GM10847 (cell line): Measurements from ENCODE around the gene CCDC88C.

Experiments
- POLR2A ChIP-seq: IDR thresholded peaks from 2 replicates; pipeline ENCODE4 v1.6.1; 2011; ENCODE audit not compliant: insufficient read length; ENCODE audit errors: extremely low read depth

The CCDC88C gene

GRCh38 chr14:91351512-91351862 lies 66.1 kb downstream of the CCDC88C start:
- TF ChIP-seq POLR2A: no peak

- no peak for TF ChIP-seq POLR2A
Observed at GRCh38 chr14:91350813-91351511, 66.7 kb downstream of the CCDC88C start.

GRCh38 chr14:91350483-91350812 lies 67.2 kb downstream of the CCDC88C start:
- no peak for TF ChIP-seq POLR2A

GRCh38 chr14:91349481-91350074 lies 68.0 kb downstream of the CCDC88C start:
- no peak for TF ChIP-seq POLR2A

- TF ChIP-seq POLR2A: no peak
Observed at GRCh38 chr14:91348845-91349465, 68.7 kb downstream of the CCDC88C start.

GRCh38 chr14:91346838-91347173 lies 70.8 kb downstream of the CCDC88C start:
- TF ChIP-seq POLR2A: no peak

- TF ChIP-seq POLR2A: no peak
Observed at GRCh38 chr14:91344096-91344495, 73.5 kb downstream of the CCDC88C start.

GRCh38 chr14:91343051-91343450 lies 74.6 kb downstream of the CCDC88C start:
- no peak for TF ChIP-seq POLR2A

GRCh38 chr14:91342206-91342760 lies 75.3 kb downstream of the CCDC88C start:
- TF ChIP-seq POLR2A: no peak

GRCh38 chr14:91341751-91342154 lies 75.9 kb downstream of the CCDC88C start:
- TF ChIP-seq POLR2A: no peak

- TF ChIP-seq POLR2A: no peak
Observed at GRCh38 chr14:91341334-91341733, 76.3 kb downstream of the CCDC88C start.

- no peak for TF ChIP-seq POLR2A
Observed at GRCh38 chr14:91339671-91340369, 77.8 kb downstream of the CCDC88C start.

- TF ChIP-seq POLR2A: no peak
Observed at GRCh38 chr14:91339076-91339475, 78.5 kb downstream of the CCDC88C start.

GRCh38 chr14:91338379-91338778 lies 79.2 kb downstream of the CCDC88C start:
- TF ChIP-seq POLR2A: no peak

- no peak for TF ChIP-seq POLR2A
Observed at GRCh38 chr14:91337699-91338335, 79.8 kb downstream of the CCDC88C start.
